Natural killer cell (primary cell): ENCODE results near the gene IDI1. TPM values are rescaled to one million over a fixed set of nuclear protein-coding genes. Genes with fewer than 3 reads are reported as not detected.

Experiments
- ATAC-seq, 3 donors: fragments of 150-1000 bp in 2 of 3; fragments of 200-7000 bp in 1 of 3; cut with Tn5 transposase; 1 replicate in 1 of 3; 2 replicates in 2 of 3; pipeline ENCODE4 v1.10.0; 2021; ENCODE audit warnings: mild to moderate bottlenecking in 2 of 3, moderate library complexity in 2 of 3
- DNase-seq, 2 donors: peaks; one replicate each; pipeline versions ENCODE4 v3.0.0 to v3.0.0-alpha.2; 2013 to 2021; ENCODE audit warnings: mixed read lengths in 1 of 2
- H3K27ac ChIP-seq: one replicate; pipeline ENCODE4 v1.5.1; 2013; ENCODE audit warnings: mild to moderate bottlenecking, low read length
- H3K27me3 ChIP-seq: one replicate; pipeline ENCODE4 v1.6.1; 2013; ENCODE audit warnings: low read length; ENCODE audit not compliant: control insufficient read depth, insufficient read depth
- H3K36me3 ChIP-seq: one replicate; pipeline ENCODE4 v1.6.1; 2013; ENCODE audit warnings: low read length; ENCODE audit not compliant: control insufficient read depth, insufficient read depth
- H3K4me1 ChIP-seq: one replicate; pipeline ENCODE4 v1.6.1; 2013; ENCODE audit warnings: low read length; ENCODE audit not compliant: control insufficient read depth, insufficient read depth
- H3K4me3 ChIP-seq: one replicate; pipeline ENCODE4 v1.5.1; 2013; ENCODE audit warnings: low read length
- H3K9me3 ChIP-seq: one replicate; pipeline ENCODE4 v1.6.1; 2013; ENCODE audit warnings: low read length; ENCODE audit not compliant: control insufficient read depth, insufficient read depth
- H3K27ac Mint-ChIP-seq, 2 donors: one replicate each; pipeline ENCODE4 v1.8.0; 2022; ENCODE audit warnings: mild to moderate bottlenecking in 2 of 2, mixed read lengths in 2 of 2, moderate library complexity in 1 of 2
- H3K27me3 Mint-ChIP-seq, 2 donors: one replicate each; pipeline ENCODE4 v1.8.0; 2022; ENCODE audit warnings: low read depth in 2 of 2, mixed read lengths in 2 of 2
- H3K36me3 Mint-ChIP-seq: one replicate; pipeline ENCODE4 v1.8.0; 2022; ENCODE audit warnings: mixed read lengths
- H3K4me1 Mint-ChIP-seq, 2 donors: one replicate each; pipeline ENCODE4 v1.8.0; 2022; ENCODE audit warnings: mixed read lengths in 2 of 2
- H3K4me3 Mint-ChIP-seq: one replicate; pipeline ENCODE4 v1.8.0; 2022; ENCODE audit warnings: mild to moderate bottlenecking, moderate library complexity, mixed read lengths
- H3K9me3 Mint-ChIP-seq, 2 donors: one replicate each; pipeline ENCODE4 v1.8.0; 2022; ENCODE audit warnings: mixed read lengths in 2 of 2
- WGBS: methylation state at CpG from one replicate; pipeline ENCODE4 v1.1.7; 2013; ENCODE audit warnings: missing lambda C conversion rate; ENCODE audit not compliant: insufficient coverage; 5-methylcytosine and 5-hydroxymethylcytosine counted together
- intact Hi-C: fragments of 100-400 bp; cut with micrococcal nuclease; formaldehyde crosslinking; loops from one replicate; pipeline ENCODE4 v1.14.2; 2022
- total RNA-seq, 4 donors: library from RNA; stranded (reverse); fragments of 120-200 nt in 1 of 4; gene quantifications; one replicate each; pipeline versions ENCODE4 v1.2.3 to v1.2.4, GENCODE V29; 2013 to 2022
- TF ChIP-seq, protein P1 (sequence below): fragments of 200-600 bp; IDR thresholded peaks from one replicate; pipeline ENCODE4 v1.8.0; 2022; ENCODE audit warnings: antibody characterized with exemption

IDI1 gene
- total RNA-seq, 3 donors from 2014 or later (not counting 1 experiment from before 2014, with no cell fraction given) = 156 to 229 (median 163) TPM

DNA sequence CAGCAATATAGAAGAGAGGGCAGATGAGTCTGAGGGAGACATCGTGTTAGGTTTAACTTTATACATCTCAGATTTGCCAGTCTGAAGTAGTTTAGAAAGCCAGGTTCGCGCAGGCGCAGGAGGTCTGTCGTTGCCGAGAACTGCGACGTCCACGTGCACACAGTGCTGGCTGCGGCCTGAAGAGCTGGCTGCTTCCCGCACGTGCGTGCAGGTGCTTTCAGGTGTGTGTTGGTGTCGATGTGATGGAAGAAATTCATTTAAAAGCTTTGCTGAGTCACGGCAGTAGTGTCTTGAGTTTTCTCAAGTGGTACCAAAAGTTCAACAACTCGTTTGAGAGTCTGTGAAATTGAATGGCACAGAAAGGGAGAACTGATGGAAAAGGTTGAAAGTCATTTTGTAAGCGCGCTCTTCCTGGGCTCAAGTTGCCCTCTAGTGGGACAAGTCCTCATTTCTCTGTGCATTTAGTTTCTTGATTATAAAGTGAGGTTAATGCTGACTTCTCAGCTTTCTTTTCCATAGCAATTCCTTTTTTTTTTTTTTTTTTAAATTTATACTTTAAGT lies 25.9 kb upstream of the IDI1 start:
- Histone ChIP-seq H3K4me3 (no peak overlapping the region), H3K27me3 (no peaks in the 10 kb centered on the region), H3K27ac (no peak overlapping the region), H3K9me3 (no peaks in the 10 kb centered on the region), H3K4me1 (peaks cover 3% of the 10 kb centered on the region), H3K36me3 (peaks cover 49% of the 10 kb centered on the region)
- Mint-ChIP-seq H3K27ac (peak overlapping the region; percentile 77 to 90), H3K4me3 (no peak overlapping the region), H3K27me3 (no peaks in the 10 kb centered on the region), H3K9me3 (no peaks in the 10 kb centered on the region), H3K4me1 (peaks cover 19 to 40% of the 10 kb centered on the region in 2 donors), H3K36me3 (peaks cover 3% of the 10 kb centered on the region)
- TF ChIP-seq, protein P1, sequence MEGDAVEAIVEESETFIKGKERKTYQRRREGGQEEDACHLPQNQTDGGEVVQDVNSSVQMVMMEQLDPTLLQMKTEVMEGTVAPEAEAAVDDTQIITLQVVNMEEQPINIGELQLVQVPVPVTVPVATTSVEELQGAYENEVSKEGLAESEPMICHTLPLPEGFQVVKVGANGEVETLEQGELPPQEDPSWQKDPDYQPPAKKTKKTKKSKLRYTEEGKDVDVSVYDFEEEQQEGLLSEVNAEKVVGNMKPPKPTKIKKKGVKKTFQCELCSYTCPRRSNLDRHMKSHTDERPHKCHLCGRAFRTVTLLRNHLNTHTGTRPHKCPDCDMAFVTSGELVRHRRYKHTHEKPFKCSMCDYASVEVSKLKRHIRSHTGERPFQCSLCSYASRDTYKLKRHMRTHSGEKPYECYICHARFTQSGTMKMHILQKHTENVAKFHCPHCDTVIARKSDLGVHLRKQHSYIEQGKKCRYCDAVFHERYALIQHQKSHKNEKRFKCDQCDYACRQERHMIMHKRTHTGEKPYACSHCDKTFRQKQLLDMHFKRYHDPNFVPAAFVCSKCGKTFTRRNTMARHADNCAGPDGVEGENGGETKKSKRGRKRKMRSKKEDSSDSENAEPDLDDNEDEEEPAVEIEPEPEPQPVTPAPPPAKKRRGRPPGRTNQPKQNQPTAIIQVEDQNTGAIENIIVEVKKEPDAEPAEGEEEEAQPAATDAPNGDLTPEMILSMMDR = no peak
- 92% methylated on average over 18 of the region's 18 CpGs for WGBS
- peak in 1 of 2 donors; percentile 54 for DNase-seq
- ATAC-seq = peak in 2 of 3 donors; percentile 47 to 54
- intact Hi-C loops = no loop called here

DNA sequence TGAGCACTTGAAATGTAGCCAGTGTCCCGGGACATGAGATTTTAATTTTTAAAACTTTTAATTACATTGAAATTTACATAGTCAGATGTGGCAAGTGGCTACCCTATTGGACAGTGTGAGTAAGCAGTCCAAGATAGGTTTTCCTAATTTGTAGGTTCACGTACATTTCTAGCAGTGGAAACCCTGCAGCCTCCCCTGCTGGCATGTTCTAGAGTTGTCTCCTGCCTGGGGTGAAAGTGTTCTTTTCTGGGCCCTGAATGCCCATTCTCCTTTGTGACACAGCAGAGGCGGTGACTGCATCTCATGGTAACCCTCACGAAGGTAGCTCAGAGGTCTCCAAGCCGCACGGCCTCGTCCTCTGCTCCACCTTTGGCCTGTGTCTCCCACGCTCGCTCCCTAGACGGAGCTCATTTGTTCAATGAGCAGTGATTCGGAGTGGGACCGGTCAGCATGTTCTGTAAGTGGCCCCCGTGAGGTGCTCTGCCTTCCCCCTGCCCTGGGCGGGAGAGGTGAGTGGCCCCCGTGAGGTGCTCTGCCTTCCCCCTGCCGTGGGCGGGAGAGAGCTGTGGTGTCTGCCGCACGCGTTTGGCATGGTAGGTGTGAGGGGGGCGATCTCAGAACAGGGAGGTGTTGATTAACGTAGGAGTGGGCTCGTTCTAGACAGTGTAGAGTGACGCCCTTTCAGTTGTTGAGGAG lies 25.3 kb upstream of the IDI1 start:
- TF ChIP-seq, protein P1 = peak; percentile 49
- Mint-ChIP-seq H3K27me3 (no peaks in the 10 kb centered on the region), H3K4me3 (no peak overlapping the region), H3K36me3 (no peaks in the 10 kb centered on the region), H3K4me1 (peaks cover 25 to 46% of the 10 kb centered on the region in 2 donors), H3K27ac (peak overlapping the region; percentile 77 to 90), H3K9me3 (no peaks in the 10 kb centered on the region)
- DNase-seq (peak in 1 of 2 donors; percentile 24), ATAC-seq (peak; percentile 37 to 60 (median 48))
- peaks cover 43% of the 10 kb centered on the region for H3K36me3 ChIP-seq
- intact Hi-C loops = no loop called here
- H3K9me3 ChIP-seq = no peaks in the 10 kb centered on the region
- WGBS = 91% methylated on average over 23 of the region's 24 CpGs
- H3K4me1 ChIP-seq = peaks cover 7% of the 10 kb centered on the region
- no peaks in the 10 kb centered on the region for H3K27me3 ChIP-seq
- H3K27ac ChIP-seq = no peak overlapping the region
- no peak overlapping the region for H3K4me3 ChIP-seq

DNA sequence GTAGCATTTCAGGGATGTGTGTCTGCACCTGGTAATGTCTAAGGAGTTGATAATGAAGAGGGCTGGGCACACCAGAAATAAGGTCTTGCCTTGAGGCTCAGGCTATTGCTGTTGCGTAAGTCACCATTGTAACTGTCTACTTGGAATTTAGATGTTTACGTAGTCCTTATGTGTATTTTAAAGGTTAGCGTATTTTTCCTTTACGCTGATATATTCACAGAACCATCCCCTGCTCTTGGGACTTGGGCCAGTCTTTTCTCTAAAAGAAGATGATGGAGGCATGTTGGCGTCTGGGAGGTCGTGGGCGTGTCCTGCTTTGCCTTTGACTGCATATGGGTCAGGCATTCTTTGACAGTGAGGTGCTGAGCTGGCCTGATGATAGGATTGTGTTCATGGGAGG lies 22.0 kb upstream of the IDI1 start:
- ATAC-seq (no peak), DNase-seq (no peak)
- 87% methylated on average over 4 of the region's 7 CpGs for WGBS
- no peak overlapping the region for H3K4me3 Mint-ChIP-seq
- Histone ChIP-seq H3K36me3 (peaks cover 24% of the 10 kb centered on the region), H3K27ac (no peak overlapping the region), H3K4me3 (no peak overlapping the region), H3K4me1 (peaks cover 20% of the 10 kb centered on the region), H3K9me3 (no peaks in the 10 kb centered on the region), H3K27me3 (no peaks in the 10 kb centered on the region)
- H3K9me3 Mint-ChIP-seq = no peaks in the 10 kb centered on the region
- no peaks in the 10 kb centered on the region for H3K27me3 Mint-ChIP-seq
- H3K36me3 Mint-ChIP-seq = no peaks in the 10 kb centered on the region
- intact Hi-C loops = no loop called here
- TF ChIP-seq, protein P1 = no peak
- H3K27ac Mint-ChIP-seq = peak overlapping the region; percentile 19 to 89
- H3K4me1 Mint-ChIP-seq = peaks cover 54 to 67% of the 10 kb centered on the region in 2 donors
